BLaER1 (cell line): Measurements from ENCODE around the gene ZFAND4.

Source experiments
- H3K27ac ChIP-seq: shearing (Covaris generic); formaldehyde crosslinking; 2 replicates; pipeline ENCODE4 v1.8.1; 2022
- H3K27me3 ChIP-seq: shearing (Covaris generic); formaldehyde crosslinking; 2 replicates; pipeline ENCODE4 v1.8.1; 2022
- H3K36me3 ChIP-seq: shearing (Covaris generic); formaldehyde crosslinking; 2 replicates; pipeline ENCODE4 v1.8.1; 2022
- H3K4me1 ChIP-seq: shearing (Covaris generic); formaldehyde crosslinking; 2 replicates; pipeline ENCODE4 v1.8.1; 2022
- H3K4me2 ChIP-seq: shearing (Covaris generic); formaldehyde crosslinking; 2 replicates; pipeline ENCODE4 v1.8.1; 2022
- H3K4me3 ChIP-seq: shearing (Covaris generic); formaldehyde crosslinking; 2 replicates; pipeline ENCODE4 v1.8.1; 2022
- H3K9ac ChIP-seq: shearing (Covaris generic); formaldehyde crosslinking; 2 replicates; pipeline ENCODE4 v1.8.1; 2022
- H3K9me3 ChIP-seq: shearing (Covaris generic); formaldehyde crosslinking; 2 replicates; pipeline ENCODE4 v1.8.1; 2022
- H4K20me1 ChIP-seq: shearing (Covaris generic); formaldehyde crosslinking; 2 replicates; pipeline ENCODE4 v1.8.1; 2022
- Cebpa-rat ChIP-seq: shearing (Covaris generic); IDR thresholded peaks from 2 replicates; pipeline ENCODE4 v1.8.1; 2022

The ZFAND4 gene

GRCh38 chr10:45640941-45641340, 31.6 kb downstream of the ZFAND4 start:
- H3K4me3 ChIP-seq: no peak overlapping the region
- no peaks in the 10 kb centered on the region for H3K9me3 ChIP-seq
- no peak for TF ChIP-seq Cebpa-rat
- H3K36me3 ChIP-seq: 0 out of 2 replicates have a peak, but pooled peaks cover 4% of the 10 kb centered on the region
- H3K27ac ChIP-seq: no peak overlapping the region
- H3K4me2 ChIP-seq: no peak overlapping the region
- no peaks in the 10 kb centered on the region for H4K20me1 ChIP-seq
- H3K27me3 ChIP-seq: no peaks in the 10 kb centered on the region
- no peak overlapping the region for H3K9ac ChIP-seq
- H3K4me1 ChIP-seq: no peaks in the 10 kb centered on the region

GRCh38 chr10:45640049-45640448, 32.5 kb downstream of the ZFAND4 start:
- H4K20me1 ChIP-seq: no peaks in the 10 kb centered on the region
- H3K4me3 ChIP-seq: no peak overlapping the region
- no peaks in the 10 kb centered on the region for H3K9me3 ChIP-seq
- no peaks in the 10 kb centered on the region for H3K27me3 ChIP-seq
- H3K4me1 ChIP-seq: no peaks in the 10 kb centered on the region
- no peak overlapping the region for H3K27ac ChIP-seq
- no peak for TF ChIP-seq Cebpa-rat
- no peak overlapping the region for H3K9ac ChIP-seq
- 0 out of 2 replicates have a peak, but pooled peaks cover 4% of the 10 kb centered on the region for H3K36me3 ChIP-seq
- no peak overlapping the region for H3K4me2 ChIP-seq

- H3K9me3 ChIP-seq: no peaks in the 10 kb centered on the region
- peaks cover 6% of the 10 kb centered on the region; the same call in 1 of the 2 replicates for H3K36me3 ChIP-seq
- no peaks in the 10 kb centered on the region for H3K27me3 ChIP-seq
- H3K4me1 ChIP-seq: no peaks in the 10 kb centered on the region
- H3K4me2 ChIP-seq: no peak overlapping the region
- no peak overlapping the region for H3K9ac ChIP-seq
- TF ChIP-seq Cebpa-rat: no peak
- H4K20me1 ChIP-seq: no peaks in the 10 kb centered on the region
- no peak overlapping the region for H3K27ac ChIP-seq
- H3K4me3 ChIP-seq: no peak overlapping the region
Measured at GRCh38 chr10:45627412-45628048, 45.0 kb downstream of the ZFAND4 start.

GRCh38 chr10:45625879-45626278, 46.7 kb downstream of the ZFAND4 start:
- no peak overlapping the region for H3K27ac ChIP-seq
- no peak overlapping the region for H3K4me2 ChIP-seq
- H3K9me3 ChIP-seq: no peaks in the 10 kb centered on the region
- peaks cover 6% of the 10 kb centered on the region; the same call in 1 of the 2 replicates for H3K36me3 ChIP-seq
- no peaks in the 10 kb centered on the region for H4K20me1 ChIP-seq
- H3K9ac ChIP-seq: no peak overlapping the region
- no peak overlapping the region for H3K4me3 ChIP-seq
- H3K4me1 ChIP-seq: no peaks in the 10 kb centered on the region
- H3K27me3 ChIP-seq: no peaks in the 10 kb centered on the region
- TF ChIP-seq Cebpa-rat: no peak

- H3K36me3 ChIP-seq: peaks cover 6% of the 10 kb centered on the region; the same call in 1 of the 2 replicates
- no peak overlapping the region for H3K27ac ChIP-seq
- no peaks in the 10 kb centered on the region for H3K4me1 ChIP-seq
- no peaks in the 10 kb centered on the region for H3K9me3 ChIP-seq
- no peak overlapping the region for H3K4me3 ChIP-seq
- H4K20me1 ChIP-seq: no peaks in the 10 kb centered on the region
- no peak overlapping the region for H3K9ac ChIP-seq
- H3K4me2 ChIP-seq: no peak overlapping the region
- no peaks in the 10 kb centered on the region for H3K27me3 ChIP-seq
- no peak for TF ChIP-seq Cebpa-rat
Measured at GRCh38 chr10:45624724-45625123, 47.8 kb downstream of the ZFAND4 start.

- Histone ChIP-seq H3K4me3 (no peak overlapping the region), H3K27me3 (no peaks in the 10 kb centered on the region), H3K36me3 (no peaks in the 10 kb centered on the region), H3K9me3 (peaks cover 7% of the 10 kb centered on the region; the same call in 1 of the 2 replicates), H3K4me2 (no peak overlapping the region), H3K27ac (no peak overlapping the region), H3K4me1 (no peaks in the 10 kb centered on the region), H3K9ac (no peak overlapping the region), H4K20me1 (no peaks in the 10 kb centered on the region)
- TF ChIP-seq Cebpa-rat: no peak
Measured at GRCh38 chr10:45614869-45615268, 57.7 kb downstream of the ZFAND4 start.

- Histone ChIP-seq H3K9ac (no peak overlapping the region), H3K4me3 (no peak overlapping the region), H3K27ac (no peak overlapping the region), H3K27me3 (no peaks in the 10 kb centered on the region), H3K4me2 (no peak overlapping the region), H3K4me1 (no peaks in the 10 kb centered on the region), H3K9me3 (peaks cover 7% of the 10 kb centered on the region; the same call in 1 of the 2 replicates), H4K20me1 (no peaks in the 10 kb centered on the region), H3K36me3 (no peaks in the 10 kb centered on the region)
- TF ChIP-seq Cebpa-rat: no peak
Measured at GRCh38 chr10:45612741-45613140, 59.8 kb downstream of the ZFAND4 start.

- no peaks in the 10 kb centered on the region for H3K36me3 ChIP-seq
- no peak overlapping the region for H3K4me3 ChIP-seq
- H3K4me2 ChIP-seq: no peak overlapping the region
- no peaks in the 10 kb centered on the region for H3K4me1 ChIP-seq
- no peak overlapping the region for H3K9ac ChIP-seq
- no peak overlapping the region for H3K27ac ChIP-seq
- peaks cover 7% of the 10 kb centered on the region; the same call in 1 of the 2 replicates for H3K9me3 ChIP-seq
- H3K27me3 ChIP-seq: no peaks in the 10 kb centered on the region
- no peaks in the 10 kb centered on the region for H4K20me1 ChIP-seq
- no peak for TF ChIP-seq Cebpa-rat
Measured at GRCh38 chr10:45608052-45608451, 64.5 kb downstream of the ZFAND4 start.

GRCh38 chr10:45607276-45607675, 65.3 kb downstream of the ZFAND4 start:
- H3K36me3 ChIP-seq: no peaks in the 10 kb centered on the region
- H3K4me1 ChIP-seq: no peaks in the 10 kb centered on the region
- no peaks in the 10 kb centered on the region for H3K27me3 ChIP-seq
- H3K27ac ChIP-seq: no peak overlapping the region
- H3K4me3 ChIP-seq: no peak overlapping the region
- no peak overlapping the region for H3K9ac ChIP-seq
- H3K4me2 ChIP-seq: no peak overlapping the region
- peaks cover 7% of the 10 kb centered on the region; the same call in 1 of the 2 replicates for H3K9me3 ChIP-seq
- H4K20me1 ChIP-seq: no peaks in the 10 kb centered on the region
- no peak for TF ChIP-seq Cebpa-rat

- H3K36me3 ChIP-seq: no peaks in the 10 kb centered on the region
- H3K4me3 ChIP-seq: no peak overlapping the region
- no peak overlapping the region for H3K27ac ChIP-seq
- no peak for TF ChIP-seq Cebpa-rat
- no peak overlapping the region for H3K4me2 ChIP-seq
- H3K9ac ChIP-seq: no peak overlapping the region
- peaks cover 12% of the 10 kb centered on the region for H3K9me3 ChIP-seq
- H3K27me3 ChIP-seq: no peaks in the 10 kb centered on the region
- no peaks in the 10 kb centered on the region for H3K4me1 ChIP-seq
- no peaks in the 10 kb centered on the region for H4K20me1 ChIP-seq
Measured at GRCh38 chr10:45602836-45603235, 69.7 kb downstream of the ZFAND4 start.
